Fibroblast of villous mesenchyme (primary cell): Measurements from ENCODE around the gene SCEL. TPM values are rescaled to one million over a fixed set of nuclear protein-coding genes. Genes with fewer than 3 reads are reported as not detected.
A peak's percentile ranks its signal among the peaks of the same experiment; 100 is the strongest.

ENCODE experiments used
- DNase-seq: peaks from one replicate; pipeline ENCODE4 v3.0.0-alpha.2; 2010; ENCODE audit warnings: low read depth
- H3K4me3 ChIP-seq: 2 replicates; pipeline ENCODE4 v1.5.1; 2011; ENCODE audit warnings: low read depth, mild to moderate bottlenecking, low read length
- total RNA-seq: library from RNA; depleted of rRNA; stranded (reverse); fragments of >200 nt; gene quantifications from 2 replicates; pipeline ENCODE4 v1.2.3, GENCODE V29; 2012
- TF ChIP-seq, protein P1 (sequence below): IDR thresholded peaks from 2 replicates; pipeline ENCODE4 v1.5.1; 2012; ENCODE audit warnings: low read depth, mild to moderate bottlenecking, low read length; ENCODE audit not compliant: insufficient read depth

The SCEL gene
- total RNA-seq, 1 donor, result not detected

DNA sequence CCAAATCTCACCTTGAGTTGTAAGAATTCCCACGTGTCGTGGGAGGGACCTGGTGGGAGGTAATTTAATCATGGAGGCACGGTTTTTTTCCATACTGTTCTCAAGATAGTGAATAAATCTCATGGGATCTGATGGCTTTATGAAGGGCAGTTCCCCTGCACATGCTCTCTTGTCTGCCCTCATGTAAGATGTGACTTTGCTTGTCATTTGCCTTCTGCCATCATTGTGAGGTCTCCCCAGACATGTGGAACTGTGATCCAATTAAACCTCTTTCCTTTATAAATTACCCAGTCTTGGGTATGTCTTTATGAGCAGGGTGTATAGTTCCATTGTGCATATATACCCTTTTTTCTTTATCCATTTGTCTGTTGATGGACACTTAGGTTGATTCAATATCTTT lies 13.1 kb downstream of the SCEL start:
- TF ChIP-seq, protein P1, sequence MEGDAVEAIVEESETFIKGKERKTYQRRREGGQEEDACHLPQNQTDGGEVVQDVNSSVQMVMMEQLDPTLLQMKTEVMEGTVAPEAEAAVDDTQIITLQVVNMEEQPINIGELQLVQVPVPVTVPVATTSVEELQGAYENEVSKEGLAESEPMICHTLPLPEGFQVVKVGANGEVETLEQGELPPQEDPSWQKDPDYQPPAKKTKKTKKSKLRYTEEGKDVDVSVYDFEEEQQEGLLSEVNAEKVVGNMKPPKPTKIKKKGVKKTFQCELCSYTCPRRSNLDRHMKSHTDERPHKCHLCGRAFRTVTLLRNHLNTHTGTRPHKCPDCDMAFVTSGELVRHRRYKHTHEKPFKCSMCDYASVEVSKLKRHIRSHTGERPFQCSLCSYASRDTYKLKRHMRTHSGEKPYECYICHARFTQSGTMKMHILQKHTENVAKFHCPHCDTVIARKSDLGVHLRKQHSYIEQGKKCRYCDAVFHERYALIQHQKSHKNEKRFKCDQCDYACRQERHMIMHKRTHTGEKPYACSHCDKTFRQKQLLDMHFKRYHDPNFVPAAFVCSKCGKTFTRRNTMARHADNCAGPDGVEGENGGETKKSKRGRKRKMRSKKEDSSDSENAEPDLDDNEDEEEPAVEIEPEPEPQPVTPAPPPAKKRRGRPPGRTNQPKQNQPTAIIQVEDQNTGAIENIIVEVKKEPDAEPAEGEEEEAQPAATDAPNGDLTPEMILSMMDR, result no peak
- DNase-seq, result no peak
- H3K4me3 ChIP-seq, result no peak overlapping the region

DNA sequence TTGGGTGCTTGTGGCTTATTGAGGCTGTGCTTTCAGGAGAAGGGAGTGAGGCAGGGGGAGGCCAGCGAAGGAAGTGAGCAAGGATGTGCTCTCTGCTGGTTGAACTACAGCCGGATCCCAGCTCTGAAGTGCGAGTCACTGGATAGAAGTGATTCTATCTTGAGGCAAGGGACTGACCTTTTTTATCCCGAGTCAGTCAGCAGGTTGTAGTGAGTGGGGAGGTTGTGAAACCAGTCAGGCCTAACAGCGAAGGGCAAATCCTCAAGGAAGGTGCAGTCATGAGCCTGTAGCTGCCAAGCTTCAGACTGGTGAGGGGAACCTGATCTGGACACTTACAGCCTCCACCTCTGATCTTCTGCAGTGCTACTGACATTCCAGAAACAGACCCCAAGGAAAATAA lies 18.6 kb downstream of the SCEL start:
- no peak for DNase-seq
- TF ChIP-seq, protein P1, result no peak
- H3K4me3 ChIP-seq, result no peak overlapping the region

DNA sequence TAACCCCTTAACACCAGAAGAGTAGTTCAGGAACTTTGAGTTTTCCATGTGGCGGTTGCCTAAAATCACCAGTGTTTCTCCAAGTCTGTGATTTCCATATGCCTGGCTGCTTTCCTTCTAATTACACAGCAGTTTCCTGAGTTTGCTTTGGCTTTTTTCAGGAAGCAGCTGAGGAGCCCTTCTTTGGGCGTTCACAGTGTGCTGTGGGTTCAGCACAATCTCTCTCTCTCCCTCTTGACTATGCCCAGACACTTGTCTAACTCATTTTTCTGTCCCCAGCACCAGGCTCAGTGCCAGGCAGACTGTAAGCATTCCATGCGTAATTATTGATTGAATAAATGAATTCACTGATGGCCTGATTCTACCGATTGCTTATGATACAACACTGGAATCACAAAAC lies 19.7 kb downstream of the SCEL start:
- DNase-seq, result no peak
- no peak overlapping the region for H3K4me3 ChIP-seq
- TF ChIP-seq, protein P1, result no peak

DNA sequence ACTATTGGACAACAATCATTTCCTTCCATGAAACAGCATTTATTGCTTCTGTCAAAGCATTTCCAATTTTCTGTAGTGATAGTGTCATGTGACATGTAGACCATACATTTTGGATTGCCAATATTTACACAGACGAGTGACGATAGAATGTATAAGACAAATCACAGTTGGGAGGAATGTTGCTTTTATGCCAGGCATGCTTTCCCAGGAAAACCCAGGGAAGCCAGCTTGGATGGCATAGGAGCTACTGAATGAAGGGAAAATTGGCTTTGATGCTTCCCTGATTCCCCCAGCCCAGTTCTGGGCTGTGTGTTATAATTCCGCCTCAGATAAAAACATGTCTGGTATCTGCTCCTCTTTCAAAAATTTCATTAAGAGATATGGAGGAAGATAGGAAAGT lies 22.5 kb downstream of the SCEL start:
- H3K4me3 ChIP-seq, result no peak overlapping the region
- TF ChIP-seq, protein P1, result no peak
- DNase-seq, result no peak

DNA sequence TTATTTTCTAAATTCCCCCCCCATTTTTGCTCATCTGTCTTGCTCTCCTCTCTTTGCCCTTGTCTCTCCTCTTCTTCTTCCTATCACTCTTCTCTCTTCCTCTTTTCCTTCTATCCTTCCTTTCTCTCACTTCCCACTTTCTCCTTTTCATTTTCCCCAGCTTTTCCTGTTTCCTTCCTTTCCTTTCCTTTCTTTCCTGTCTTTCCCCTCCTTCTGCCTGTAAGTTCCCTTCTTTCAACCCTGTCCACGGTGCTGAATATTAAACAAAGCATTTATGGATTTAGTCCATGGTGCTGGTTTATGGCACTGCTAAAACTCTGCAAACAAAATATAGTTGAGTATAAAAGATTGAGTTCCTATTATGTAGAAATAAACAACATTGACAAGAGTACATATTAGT lies 27.6 kb downstream of the SCEL start:
- peak; percentile 16 for DNase-seq
- H3K4me3 ChIP-seq, result no peak overlapping the region
- TF ChIP-seq, protein P1, result no peak

DNA sequence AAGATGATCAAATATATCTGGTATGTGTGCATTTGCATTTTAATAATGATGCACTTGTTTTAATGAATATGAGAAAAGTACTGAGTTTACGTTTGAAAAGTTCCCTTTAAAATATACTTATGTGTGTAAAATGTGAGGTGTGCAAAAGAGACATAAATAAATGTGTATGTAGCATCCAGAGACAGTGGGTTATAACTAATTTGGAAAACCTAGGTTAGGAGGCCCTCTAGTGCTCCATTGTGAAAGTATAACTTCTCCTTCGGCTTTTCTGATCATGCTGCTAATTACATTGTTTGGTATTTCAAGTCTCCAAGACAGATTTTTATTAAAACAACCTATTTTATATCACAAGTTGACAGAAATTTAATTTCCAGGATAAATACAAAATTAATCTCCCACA lies 30.1 kb downstream of the SCEL start:
- DNase-seq, result peak; percentile 30

DNA sequence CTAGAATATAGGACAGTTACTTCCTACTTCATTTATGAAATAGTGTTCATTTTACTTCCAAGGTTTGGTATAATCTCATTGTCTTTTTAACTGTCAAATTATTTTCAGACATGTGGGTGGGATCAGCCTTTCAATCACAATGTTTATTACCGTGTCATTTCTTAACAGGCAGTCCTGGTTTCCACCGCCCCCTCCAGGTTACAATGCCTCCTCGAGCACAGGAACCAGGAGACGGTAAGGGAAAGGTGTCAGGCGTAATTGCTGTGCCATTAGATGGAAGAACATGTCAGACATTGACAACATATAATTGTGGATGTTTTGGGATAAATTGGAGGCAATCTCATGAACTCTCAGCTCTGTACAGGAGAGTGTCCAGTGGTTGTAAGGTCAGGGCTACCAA lies 36.5 kb downstream of the SCEL start:
- TF ChIP-seq, protein P1, result no peak
- DNase-seq, result no peak
- H3K4me3 ChIP-seq, result no peak overlapping the region

More for the DNA sequence above, 30.1 kb downstream of the SCEL start:
- TF ChIP-seq, protein P1, result peak; percentile 36
- H3K4me3 ChIP-seq, result no peak overlapping the region
